NT2/D1 (cell line): ENCODE data around the gene CCDC88C.

ENCODE experiments used
- SUZ12 ChIP-seq: IDR thresholded peaks from 2 replicates; pipeline ENCODE4 v1.6.1; 2011; ENCODE audit not compliant: insufficient read length, insufficient read depth; ENCODE audit errors: extremely low read depth
- ZNF274 ChIP-seq: IDR thresholded peaks from 2 replicates; pipeline ENCODE4 v1.6.1; 2011; ENCODE audit warnings: mild to moderate bottlenecking, low read depth, low read length

DNA sequence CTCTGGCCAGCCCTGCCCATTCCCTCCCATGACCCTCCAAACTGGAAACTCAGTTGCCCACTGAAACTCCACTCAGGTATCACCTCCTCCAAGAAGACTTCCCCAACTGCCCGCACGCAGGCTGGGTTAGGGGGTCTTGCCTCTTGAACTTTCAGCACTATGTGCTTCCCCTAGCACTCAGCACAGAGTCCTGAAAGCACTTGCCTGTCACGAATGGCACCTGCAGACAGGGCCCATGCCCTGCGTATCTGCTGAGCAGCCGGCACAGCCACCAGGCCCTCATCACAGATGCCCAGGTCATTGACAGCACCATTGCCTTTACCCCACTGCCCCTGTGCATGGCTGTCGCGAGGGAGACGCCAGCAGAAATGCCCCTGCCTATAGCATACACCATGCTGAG is 11.2 kb downstream of the CCDC88C start:
- TF ChIP-seq SUZ12 = no peak
- TF ChIP-seq ZNF274 = no peak
